ENCODE results near the gene ADCK1.
"Not testable (repeated sequence)": the region's sequence is repeated elsewhere in the genome, so short reads cannot be mapped to it uniquely, and the experiment has no call there.

Gene ADCK1

GRCh38 chr14:77763316-77763715, 36.6 kb upstream of the ADCK1 start:
- no peak overlapping the region for H3K27ac ChIP-seq
- TF ChIP-seq CTCF (conservative IDR thresholded peaks at IDR 0.05) (no peak), ZFX (IDR thresholded peaks at IDR 0.05) (no peak)

GRCh38 chr14:77763978-77764377, 35.9 kb upstream of the ADCK1 start:
- H3K27ac ChIP-seq = no peak overlapping the region
- TF ChIP-seq ZFX (IDR thresholded peaks at IDR 0.05) (no peak), CTCF (conservative IDR thresholded peaks at IDR 0.05) (no peak)

- H3K27ac ChIP-seq = not testable (repeated sequence)
These were observed 31.4 kb upstream of the ADCK1 start for GRCh38 chr14:77768442-77769069.

- not testable (repeated sequence) for H3K27ac ChIP-seq
These were observed 25.9 kb upstream of the ADCK1 start for GRCh38 chr14:77773966-77774365.

- no peak for TF ChIP-seq CTCF (conservative IDR thresholded peaks at IDR 0.05)
- no peak for TF ChIP-seq ZFX (IDR thresholded peaks at IDR 0.05)
- H3K27ac ChIP-seq = no peak overlapping the region
These were observed 17.7 kb upstream of the ADCK1 start for GRCh38 chr14:77782202-77782601.

DNA sequence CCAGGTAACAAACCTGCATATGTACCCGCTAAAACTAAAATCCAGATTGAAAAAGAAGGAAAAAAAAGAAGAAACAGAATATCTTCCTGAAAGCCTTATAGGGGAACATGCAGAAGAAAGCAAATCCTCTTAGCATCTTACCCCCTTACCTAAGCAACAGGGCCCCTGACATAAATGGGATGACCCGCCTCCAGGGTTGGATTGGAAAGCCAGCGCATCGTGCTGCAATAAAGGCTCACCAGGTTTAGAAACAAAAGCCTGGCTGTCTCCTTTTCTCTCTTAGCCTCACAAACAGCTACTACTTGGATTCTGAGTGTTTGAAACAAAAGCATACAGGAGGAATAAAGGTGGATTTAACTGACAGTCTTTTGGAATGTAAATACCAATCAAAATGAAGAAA, 13.8 kb upstream of the ADCK1 start:
- TF ChIP-seq ZFX (IDR thresholded peaks at IDR 0.05) = no peak
- TF ChIP-seq CTCF (conservative IDR thresholded peaks at IDR 0.05) = no peak
- no peak overlapping the region for H3K27ac ChIP-seq

- TF ChIP-seq ZFX (IDR thresholded peaks at IDR 0.05) = no peak
- TF ChIP-seq CTCF (conservative IDR thresholded peaks at IDR 0.05) = no peak
- no peak overlapping the region for H3K27ac ChIP-seq
These were observed 9.2 kb upstream of the ADCK1 start for GRCh38 chr14:77790566-77791224.

DNA sequence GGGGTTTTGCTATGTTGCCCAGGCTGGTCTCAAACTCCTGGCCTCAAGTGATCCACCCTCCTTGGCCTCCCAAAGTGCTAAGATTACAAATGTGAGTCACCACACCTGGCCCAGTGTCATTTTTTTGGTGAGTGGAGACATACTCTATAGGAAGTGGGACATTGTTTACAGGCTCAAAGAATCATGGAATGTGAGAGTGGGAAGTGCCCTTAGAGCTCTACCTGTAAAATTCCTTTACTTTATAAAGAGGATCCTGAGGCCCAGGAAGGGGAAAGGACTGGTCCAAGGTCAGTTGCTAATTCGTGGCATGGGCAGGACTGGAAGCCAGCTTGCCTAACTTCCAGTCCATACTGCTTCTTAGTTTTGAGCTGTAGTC, 8.7 kb upstream of the ADCK1 start:
- TF ChIP-seq CTCF (conservative IDR thresholded peaks at IDR 0.05) (no peak), ZFX (IDR thresholded peaks at IDR 0.05) (no peak)
- no peak overlapping the region for H3K27ac ChIP-seq

- H3K27ac ChIP-seq = not testable (repeated sequence)
These were observed 6.7 kb upstream of the ADCK1 start for GRCh38 chr14:77793255-77793654.

Data from C4-2B (cell line).